Hematopoietic multipotent progenitor cell treated with erythropoietin and hydrocortisone succinate and interleukin-3 and kit ligand, for 6 days (in vitro differentiated cells): ENCODE data around the gene CCDC183.
"Not testable (repeated sequence)": the region's sequence is repeated elsewhere in the genome, so short reads cannot be mapped to it uniquely, and the experiment has no call there.

Experiments
- DNase-seq: peaks from one replicate; pipeline ENCODE4 v3.0.0-alpha.2; 2015

CCDC183 gene

DNA sequence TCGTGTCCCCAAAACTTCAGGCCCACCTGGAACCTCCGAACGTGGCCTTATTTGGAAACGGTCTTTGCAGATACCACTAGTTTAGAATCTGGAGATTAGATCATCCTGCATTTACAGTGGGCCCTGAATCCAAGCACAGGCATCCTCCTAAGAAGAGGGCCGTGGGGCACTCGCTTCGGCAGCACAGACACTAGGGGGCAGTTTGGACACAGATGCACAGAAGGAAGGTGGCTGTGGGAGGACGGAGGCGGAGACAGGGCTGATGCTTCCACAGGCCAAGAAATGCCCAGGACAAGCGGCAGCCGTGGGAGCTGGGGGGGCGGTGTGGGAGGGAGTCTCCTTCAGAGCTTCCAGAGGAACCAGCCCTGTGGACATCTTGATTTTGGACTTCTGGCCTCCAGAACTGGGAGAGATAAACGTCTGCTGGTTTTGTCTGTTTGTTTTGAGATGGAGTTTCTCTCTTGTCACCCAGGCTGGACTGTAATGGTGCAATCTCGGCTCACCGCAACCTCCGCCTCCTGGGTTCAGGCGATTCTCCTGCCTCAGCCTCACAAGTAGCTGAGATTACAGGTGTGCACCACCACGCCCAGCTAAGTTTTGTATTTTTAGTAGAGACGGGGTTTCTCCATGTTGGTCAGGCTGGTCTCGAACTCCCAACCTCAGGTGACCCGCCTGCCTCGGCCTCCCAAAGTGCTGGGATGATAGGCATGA, 35.1 kb upstream of the CCDC183 start:
- DNase-seq: peak; percentile 88

DNA sequence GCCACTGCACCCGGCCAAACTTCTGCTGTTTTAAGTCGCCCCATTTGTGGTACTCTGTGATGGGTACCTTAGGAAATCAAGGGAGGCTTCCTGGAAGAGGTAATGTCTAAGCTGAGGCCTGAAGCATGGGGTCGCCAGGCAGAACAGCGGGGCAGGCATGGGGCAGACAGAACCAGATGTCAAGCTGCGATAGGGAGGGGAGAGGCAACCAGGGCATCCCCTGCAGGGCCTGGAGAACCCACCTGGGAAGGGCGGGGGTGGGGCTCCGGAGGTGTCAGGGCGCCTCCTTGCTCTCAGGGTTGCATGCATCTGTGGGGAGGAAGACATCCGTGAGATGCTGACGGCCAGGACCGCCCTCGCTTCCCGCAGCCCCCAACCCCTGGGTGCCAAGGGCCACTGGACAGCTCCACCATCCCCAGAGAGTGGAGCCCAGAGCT, 34.6 kb upstream of the CCDC183 start:
- DNase-seq: no peak

DNA sequence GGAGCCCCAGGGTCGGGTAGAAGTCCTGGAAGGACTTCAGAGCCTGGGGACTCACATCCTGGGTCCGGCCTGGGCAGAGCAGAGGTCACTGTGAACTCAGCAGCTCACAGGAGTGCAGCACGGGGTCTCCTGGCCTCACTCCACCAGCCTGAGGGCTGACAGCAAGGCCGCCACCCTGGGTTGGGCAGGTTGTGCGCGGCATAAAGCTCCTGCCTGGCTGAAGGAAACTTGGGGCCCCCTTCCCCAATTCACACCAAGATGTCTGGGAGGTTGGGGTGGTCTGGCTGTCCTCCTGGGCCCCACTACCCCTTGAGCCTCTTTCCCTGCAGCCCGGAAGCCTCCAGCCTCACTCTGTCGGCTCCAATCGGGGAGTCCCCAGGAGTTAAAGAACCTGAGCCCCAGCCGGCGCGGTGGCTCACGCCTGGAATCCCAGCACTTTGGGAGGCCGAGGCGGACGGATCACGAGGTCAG, 33.9 kb upstream of the CCDC183 start:
- no peak for DNase-seq

DNA sequence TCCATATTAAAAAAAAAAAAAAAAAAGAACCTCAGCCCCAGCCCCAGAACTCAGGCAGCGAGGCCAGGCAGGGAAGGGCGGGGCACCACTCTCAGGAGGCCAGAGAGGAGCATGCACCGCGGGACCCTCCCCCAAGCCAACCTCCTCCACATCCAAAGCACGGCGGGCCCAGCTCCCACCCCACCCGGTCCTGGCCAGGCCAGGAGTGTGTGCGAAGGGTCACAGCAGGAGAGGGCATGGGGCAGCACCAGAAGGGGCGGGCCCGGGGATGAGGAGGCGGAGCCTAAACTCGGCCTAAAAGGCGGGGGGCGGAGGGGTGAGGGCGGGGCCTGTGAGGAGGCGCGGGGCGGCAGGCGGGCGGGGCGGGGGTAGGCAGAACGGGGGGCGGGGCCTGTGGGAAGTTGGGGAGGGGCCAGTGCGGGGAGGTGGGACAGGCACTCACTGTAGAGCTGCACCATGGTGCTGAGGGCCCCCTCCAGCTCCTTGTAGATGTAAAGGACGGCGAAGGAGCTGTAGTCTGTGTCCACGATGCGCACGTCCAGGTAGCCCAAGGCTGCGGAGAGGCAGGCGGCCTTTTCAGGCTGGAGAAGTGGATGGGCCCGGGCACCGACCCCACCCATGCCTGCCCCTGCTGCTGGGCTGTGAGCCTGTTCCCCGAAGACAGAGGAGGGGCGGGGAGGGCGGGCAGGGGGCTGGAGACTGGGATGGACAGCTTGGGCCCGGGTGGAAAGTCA, 33.1 kb upstream of the CCDC183 start:
- peak; percentile 89 for DNase-seq

DNA sequence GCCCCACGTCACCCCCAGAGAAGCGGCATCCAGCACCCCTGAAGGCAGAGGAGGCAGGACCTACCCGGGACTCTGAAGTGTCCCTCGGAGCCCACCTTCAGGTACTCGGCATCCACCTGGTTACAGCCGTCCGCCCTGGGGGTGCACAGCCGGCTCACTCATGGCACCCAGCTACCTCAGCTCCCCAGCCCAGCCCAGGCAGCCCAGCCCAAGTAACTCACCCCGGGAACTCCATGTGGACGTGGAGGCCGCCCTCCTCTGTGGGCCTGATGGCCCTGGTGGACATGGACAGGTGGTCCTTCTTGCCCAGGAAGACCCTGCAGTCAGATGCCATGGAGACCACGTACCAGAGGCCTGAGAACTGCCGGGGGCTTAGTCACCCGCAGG, 32.5 kb upstream of the CCDC183 start:
- DNase-seq: no peak

GRCh38 chr9:136764301-136764891, 31.7 kb upstream of the CCDC183 start, which contains the start of gene LCN15:
Gene LCN15, minus strand, starts transcription at chr9:136764518. Its CDS starts 30 bp downstream, at chr9:136764488.
- no peak for DNase-seq

GRCh38 chr9:136765041-136765440, 31.1 kb upstream of the CCDC183 start:
- no peak for DNase-seq

GRCh38 chr9:136765745-136766409, 30.3 kb upstream of the CCDC183 start:
- DNase-seq: not testable (repeated sequence)

DNA sequence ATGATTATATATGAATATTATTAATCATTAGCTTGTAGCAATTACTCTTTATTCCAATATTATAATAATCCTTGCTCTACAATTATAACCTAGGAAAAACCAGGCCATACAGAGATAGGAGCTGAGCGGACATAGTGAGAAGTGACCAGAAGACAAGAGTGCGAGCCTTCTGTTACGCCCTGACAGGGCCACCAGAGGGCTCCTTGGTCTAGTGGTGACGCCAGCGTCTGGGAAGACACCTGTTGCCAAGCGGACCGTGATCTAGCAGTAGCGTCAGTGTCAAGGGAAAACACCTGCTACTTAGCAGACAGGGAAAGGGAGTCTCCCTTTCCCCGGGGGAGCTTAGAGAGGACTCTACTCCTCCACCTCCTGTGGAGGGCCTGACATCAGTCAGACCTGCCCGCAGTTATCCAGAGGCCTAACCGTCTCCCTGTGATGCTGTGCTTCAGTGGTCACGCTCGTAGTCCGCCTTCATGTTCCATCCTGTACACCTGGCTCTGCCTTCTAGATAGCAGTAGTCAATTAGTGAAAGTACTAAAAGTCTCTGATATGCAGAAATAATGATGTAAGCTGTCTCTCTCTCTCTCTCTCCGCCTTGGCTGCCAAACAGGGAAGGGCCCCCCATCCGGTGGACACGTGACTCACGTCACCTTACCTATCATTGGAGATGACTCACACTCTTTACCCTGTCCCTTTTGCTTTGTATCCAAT, 29.6 kb upstream of the CCDC183 start:
- peak; percentile 69 for DNase-seq

GRCh38 chr9:136769710-136770191, 26.4 kb upstream of the CCDC183 start:
- peak; percentile 75 for DNase-seq

GRCh38 chr9:136771907-136772415, 24.2 kb upstream of the CCDC183 start:
- DNase-seq: peak; percentile 59

GRCh38 chr9:136773386-136774044, 22.6 kb upstream of the CCDC183 start:
- DNase-seq: peak; percentile 78

- DNase-seq: no peak
These were observed 21.6 kb upstream of the CCDC183 start for GRCh38 chr9:136774416-136775045.

GRCh38 chr9:136775191-136775590, 20.9 kb upstream of the CCDC183 start:
- DNase-seq: no peak

DNA sequence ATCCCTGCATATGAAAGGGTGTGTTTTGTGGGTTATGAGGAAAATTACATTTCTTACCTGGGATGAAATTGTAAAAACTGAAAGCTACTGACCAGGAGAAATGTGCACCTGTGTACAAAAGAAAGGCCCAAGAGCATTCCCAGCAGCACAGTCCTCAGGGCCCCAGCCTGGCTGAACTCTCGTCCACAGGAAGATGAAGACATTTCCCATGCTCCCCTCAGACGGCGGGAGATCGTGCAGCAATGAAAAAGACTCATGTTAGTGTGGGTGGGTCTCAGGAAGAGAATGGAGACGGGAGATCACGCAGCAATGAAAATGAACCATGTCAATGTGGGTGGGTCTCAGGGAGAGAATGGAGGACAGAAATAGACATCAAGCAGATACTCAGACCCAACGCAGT, 19.2 kb upstream of the CCDC183 start:
- DNase-seq: no peak

DNA sequence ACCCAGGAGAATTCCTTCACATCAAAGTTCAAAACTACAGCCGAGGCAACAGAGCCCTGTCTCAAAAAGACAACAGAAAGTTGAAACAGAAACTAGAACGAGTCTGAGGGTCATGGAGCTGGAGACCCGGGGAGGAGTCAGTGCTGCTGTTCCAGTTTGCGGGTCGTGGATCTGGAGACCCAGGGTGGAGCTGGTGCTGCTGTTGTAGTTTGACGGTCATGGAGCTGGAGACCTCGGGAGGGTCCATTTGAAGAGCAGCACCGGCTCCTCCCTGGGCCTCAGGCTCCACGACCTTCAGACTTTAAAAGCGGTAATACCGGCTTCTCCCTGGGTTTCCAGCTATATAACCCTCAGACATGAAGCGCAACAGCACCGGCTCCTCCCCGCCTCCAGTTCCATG, 18.8 kb upstream of the CCDC183 start:
- DNase-seq: no peak

DNA sequence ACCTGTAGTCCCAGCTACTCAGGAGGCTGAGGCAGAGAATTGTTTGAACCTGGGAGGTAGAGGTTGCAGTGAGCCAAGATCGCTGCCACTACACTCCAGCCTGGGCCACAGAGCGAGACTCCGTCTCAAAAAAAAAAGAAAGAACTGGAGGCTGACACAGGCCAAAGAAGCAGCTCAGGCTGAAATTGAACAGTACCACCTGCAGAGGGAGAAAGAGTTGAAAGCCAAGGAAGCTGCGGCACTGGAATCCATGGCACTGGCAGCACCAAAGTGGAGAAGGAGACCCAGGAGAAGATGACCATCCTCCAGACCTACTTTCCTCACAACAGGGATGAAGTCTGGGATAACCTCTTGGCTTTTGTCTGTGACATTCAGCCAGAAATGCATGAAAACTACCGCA, 16.3 kb upstream of the CCDC183 start:
- DNase-seq: no peak

DNA sequence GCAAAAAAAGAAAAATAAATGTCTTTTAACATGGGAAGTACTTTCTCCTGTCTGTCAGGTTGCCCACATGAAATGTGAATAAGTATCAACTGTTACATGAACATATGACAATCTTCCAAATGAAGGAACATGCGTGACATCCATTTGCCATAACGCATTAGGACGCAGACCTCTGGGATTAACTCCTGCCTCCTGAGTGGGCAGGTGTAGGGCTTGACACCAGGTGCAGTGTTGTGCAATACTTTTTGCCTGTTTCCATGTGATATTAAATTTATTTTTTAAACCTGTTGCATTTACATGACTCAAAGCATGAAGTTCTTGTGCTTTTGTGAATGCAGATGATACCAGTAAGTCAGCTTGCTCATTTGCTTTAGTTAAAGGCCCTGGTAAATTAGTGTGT, 13.7 kb upstream of the CCDC183 start:
- no peak for DNase-seq

- peak; percentile 84 for DNase-seq
These were observed 11.7 kb upstream of the CCDC183 start for GRCh38 chr9:136784249-136784996.

DNA sequence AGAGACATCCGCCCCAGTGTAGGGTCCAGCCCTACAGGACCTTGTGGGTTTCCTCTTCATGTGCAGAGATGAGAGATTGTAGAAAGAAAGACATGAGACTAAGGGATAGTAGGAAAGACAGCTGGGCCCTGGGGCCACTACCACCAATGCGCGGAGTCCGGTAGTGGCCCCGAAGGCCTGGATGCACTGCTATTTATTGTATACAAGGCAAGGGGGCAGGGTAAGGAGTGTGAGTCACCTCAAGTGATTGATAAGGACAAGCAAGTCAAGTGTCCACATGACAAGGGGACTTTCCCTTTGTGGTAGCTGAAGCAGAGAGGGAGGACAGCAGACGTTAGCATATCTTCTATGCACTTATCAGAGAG, 11.2 kb upstream of the CCDC183 start:
- DNase-seq: peak; percentile 87
